K562 (cell line): ENCODE data around the gene STAM2. TPM values are rescaled to one million over a fixed set of nuclear protein-coding genes. Genes with fewer than 3 reads are reported as not detected.
"Not testable (repeated sequence)": the region's sequence is repeated elsewhere in the genome, so short reads cannot be mapped to it uniquely, and the experiment has no call there.

Source experiments
- ATAC-seq: fragments of 200-7000 bp; cut with Tn5 transposase; 3 replicates; pipeline ENCODE4 v1.9.1; 2020; ENCODE audit warnings: moderate library complexity
- BruUV-seq: library from RNA; stranded (reverse); fragments of 400-500 nt; replicated peaks from 2 replicates; lab custom pipeline; 2021; lab: Mats Ljungman, UMichigan
- CTCF ChIA-PET: fragments of 300-600 bp; formaldehyde crosslinking; extraction: SDS; loops from one replicate; lab custom pipeline; 2021; ENCODE audit warnings: low intra/inter-chr PET ratio; lab: Yijun Ruan, JAX
- POLR2A ChIA-PET: fragments of 300-600, 350-650 bp; sonication (Branson Sonifier 250); formaldehyde crosslinking; extraction: SDS; loops from one replicate; lab custom pipeline; 2021; ENCODE audit warnings: antibody characterized with exemption, inconsistent platforms; lab: Yijun Ruan, JAX
- DNase-seq, 4 experiments: peaks; one replicate each; pipeline versions ENCODE4 v3.0.0 to v3.0.0-alpha.2; 2011 to 2018; ENCODE audit warnings: low spot score in 3 of 4, mixed read lengths in 3 of 4; ENCODE audit errors: extremely low read depth in 1 of 4
- FAIRE-seq: peaks from 2 replicates; lab custom pipeline; 2011; peaks lifted over from hg19 to GRCh38; lab: Jason Lieb, UNC
- H2AFZ ChIP-seq: 2 replicates; pipeline ENCODE4 v1.6.0; 2011; ENCODE audit warnings: low read depth, low read length, control low read depth, inconsistent platforms
- H3K27ac ChIP-seq: fragments of 200-600 bp; 3 replicates; pipeline ENCODE4 v1.8.0; 2011; ENCODE audit warnings: low read depth, mild to moderate bottlenecking, control low read depth, inconsistent platforms, low read length, moderate library complexity, mixed read lengths; ENCODE audit errors: extremely low read depth
- H3K27me3 ChIP-seq, 2 experiments: fragments of 300-600 bp in 1 of 2; 2 replicates in 1 of 2; 3 replicates in 1 of 2; pipeline versions ENCODE4 v1.6.0 to v1.8.0; 2011; ENCODE audit warnings: inconsistent platforms in 2 of 2, low read length in 2 of 2, mild to moderate bottlenecking in 1 of 2, mixed read lengths in 1 of 2, moderate library complexity in 1 of 2; ENCODE audit not compliant: control insufficient read depth in 2 of 2, insufficient read depth in 2 of 2
- H3K36me3 ChIP-seq: fragments of 300-600 bp; 3 replicates; pipeline ENCODE4 v1.8.0; 2011; ENCODE audit warnings: mild to moderate bottlenecking, low read length, inconsistent platforms; ENCODE audit not compliant: control insufficient read depth, insufficient read depth
- H3K4me1 ChIP-seq, 2 experiments: fragments of 200-600 bp in 1 of 2; replicated peaks in 1 of 2; 2 replicates in 1 of 2; 3 replicates in 1 of 2; pipeline versions ENCODE4 v1.5.1 to v1.8.0; 2011; ENCODE audit warnings: inconsistent platforms in 2 of 2, low read length in 2 of 2, mild to moderate bottlenecking in 1 of 2, mixed read lengths in 1 of 2, moderate library complexity in 1 of 2; ENCODE audit not compliant: control insufficient read depth in 2 of 2, insufficient read depth in 2 of 2
- H3K4me2 ChIP-seq: 2 replicates; pipeline ENCODE4 v1.6.1; 2011; ENCODE audit warnings: low read length, control low read depth, inconsistent platforms, mixed read lengths; ENCODE audit not compliant: insufficient read depth
- H3K4me3 ChIP-seq: fragments of 200-600 bp; sonication (generic), shearing (Covaris generic); 2 replicates; pipeline ENCODE4 v1.5.1; 2016; ENCODE audit warnings: control low read depth, inconsistent platforms
- H3K79me2 ChIP-seq: fragments of 200-600 bp; 3 replicates; pipeline ENCODE4 v1.8.0; 2011; ENCODE audit warnings: low read length, inconsistent platforms; ENCODE audit not compliant: control insufficient read depth, insufficient read depth
- H3K9ac ChIP-seq, 2 experiments: 2 replicates each; pipeline versions ENCODE4 v1.6.0 to v1.6.1; 2011; ENCODE audit warnings: low read depth in 2 of 2, low read length in 2 of 2, control low read depth in 1 of 2, inconsistent platforms in 1 of 2, mild to moderate bottlenecking in 1 of 2, mixed read lengths in 1 of 2; ENCODE audit not compliant: insufficient read depth in 1 of 2
- H3K9me1 ChIP-seq: one replicate; pipeline ENCODE4 v1.6.0; 2011; ENCODE audit warnings: inconsistent platforms, mild to moderate bottlenecking, low read length, moderate library complexity; ENCODE audit not compliant: control insufficient read depth, insufficient read depth
- H3K9me3 ChIP-seq: replicated peaks from 2 replicates; pipeline ENCODE4 v1.5.1; 2011; ENCODE audit warnings: low read depth, low read length, inconsistent platforms; ENCODE audit not compliant: control insufficient read depth, insufficient read depth
- H4K20me1 ChIP-seq: replicated peaks from 2 replicates; pipeline ENCODE4 v1.6.1; 2011; ENCODE audit warnings: low read length, inconsistent platforms, mixed read lengths; ENCODE audit not compliant: control insufficient read depth, insufficient read depth
- CBX2 ChIP-seq: fragments of 200-600 bp; sonication (generic); IDR thresholded peaks from one replicate; pipeline ENCODE4 v1.6.1; 2012; ENCODE audit warnings: mild to moderate bottlenecking, low read length, inconsistent platforms; ENCODE audit not compliant: insufficient read depth, poor library complexity, severe bottlenecking
- STAT5A ChIP-seq: IDR thresholded peaks from 2 replicates; pipeline ENCODE4 v1.6.1; 2012; ENCODE audit warnings: low read length, inconsistent platforms, borderline replicate concordance
- ZBTB49 ChIP-seq: sonication (generic); formaldehyde crosslinking; IDR thresholded peaks from 2 replicates; pipeline ENCODE4 v1.8.0; 2022; ENCODE audit warnings: missing genetic modification reagents, mild to moderate bottlenecking, borderline replicate concordance
- ZNF707 ChIP-seq: fragments of 250-450 bp; sonication (Bioruptor Pico); conservative IDR thresholded peaks from 2 replicates; pipeline ENCODE4 v1.8.0; 2022; ENCODE audit warnings: inconsistent platforms, mild to moderate bottlenecking, moderate library complexity
- ZNF75A ChIP-seq: fragments of 450-650 bp; formaldehyde crosslinking; IDR thresholded peaks from 2 replicates; pipeline ENCODE4 v1.4.0; 2020; ENCODE audit warnings: mild to moderate bottlenecking
- ZNF764 ChIP-seq: fragments of 250-450 bp; sonication (Bioruptor Pico); IDR thresholded peaks from 2 replicates; pipeline ENCODE4 v1.4.0; 2020; ENCODE audit warnings: low read depth, mild to moderate bottlenecking, moderate library complexity
- WGBS: fragments of 100-300 bp; shearing (Covaris generic); methylation state at CpG from one replicate; pipeline ENCODE4 v1.1.6; 2016; ENCODE audit warnings: low coverage, mixed read lengths; ENCODE audit not compliant: insufficient coverage; ENCODE audit errors: missing lambda C conversion rate; 5-methylcytosine and 5-hydroxymethylcytosine counted together
- in situ Hi-C: fragments of 300-500 bp; cut with MboI; formaldehyde crosslinking; loops from 4 replicates; pipeline ENCODE4 v1.15.0; 2018; ENCODE audit warnings: inconsistent platforms, mixed read lengths
- intact Hi-C: fragments of 100-400 bp; cut with micrococcal nuclease; formaldehyde crosslinking; loops from 2 replicates; pipeline ENCODE4 v1.14.2; 2022
- polyA plus RNA-seq, 8 experiments: library from polyadenylated mRNA; depleted of rRNA in 4 of 8; stranded (reverse) in 5 of 8; unstranded in 3 of 8; fragments of >200 nt; fragmentation: Nextera tagmentation in 2 of 8; fragmentation: Illumina TruSeq in 1 of 8; extraction: Ambion mirVana in 2 of 8; extraction: Trizol in 1 of 8; gene quantifications; 2 replicates each; pipeline versions ENCODE4 v1.2.1 to v1.2.3, GENCODE V29; 2011 to 2014; ENCODE audit warnings: inconsistent platforms in 1 of 8, missing spikeins in 1 of 8
- total RNA-seq, 7 experiments: library from RNA; depleted of rRNA in 6 of 7; stranded (reverse); fragments of >200 nt in 6 of 7; fragmentation: Illumina TruSeq in 2 of 7; extraction: Trizol in 2 of 7; gene quantifications; 2 replicates each; pipeline versions ENCODE4 v1.2.1 to v1.2.3, GENCODE V29; 2011 to 2021; ENCODE audit warnings: low replicate concordance in 1 of 7

STAM2 gene
- total and polyA plus RNA-seq, 9 of the 15 experiments (the other 6 are each of a cell fraction or from before 2014, with no cell fraction given): 4.5 to 13.9 (median 8.7) TPM

- no peak overlapping the region for H3K4me2 ChIP-seq
- H3K4me1 ChIP-seq: peaks cover 5 to 8% of the 10 kb centered on the region in 2 experiments; a peak in 4 of 5 replicates
- no peaks in the 10 kb centered on the region for H4K20me1 ChIP-seq
- POLR2A ChIA-PET: no interaction called here
- no peak overlapping the region for H2AFZ ChIP-seq
- no peak overlapping the region for H3K4me3 ChIP-seq
- peaks cover 23% of the 10 kb centered on the region for H3K79me2 ChIP-seq
- TF ChIP-seq ZNF75A (CRISPR knock-in tag) (no peak), ZNF764 (CRISPR knock-in tag) (no peak), STAT5A (no peak), CBX2 (no peak), ZBTB49 (no peak), ZNF707 (CRISPR knock-in tag) (no peak)
- TF ChIP-seq, all 486 proteins: peak for 0
- intact Hi-C loops: no loop called here
- Histone ChIP-seq H3K27ac (no peak overlapping the region), H3K9me1 (no peaks in the 10 kb centered on the region), H3K36me3 (no peaks in the 10 kb centered on the region), H3K9ac (no peak overlapping the region), H3K9me3 (no peaks in the 10 kb centered on the region), H3K27me3 (no peaks in the 10 kb centered on the region)
- WGBS: 84% methylated on average over 7 of the region's 7 CpGs
- in situ Hi-C loops: no loop called here
- FAIRE-seq (no peak), DNase-seq (no peak), ATAC-seq (no peak)
- no TSS peak for BruUV-seq
- CTCF ChIA-PET: no interaction called here
Observed at GRCh38 chr2:152165306-152165705, 10.3 kb downstream of the STAM2 start.

- H3K4me1 ChIP-seq, H2AFZ ChIP-seq, POLR2A ChIA-PET, H3K27me3 ChIP-seq, BruUV-seq, H3K36me3 ChIP-seq, H4K20me1 ChIP-seq, in situ Hi-C loops, DNase-seq, FAIRE-seq, ATAC-seq, H3K27ac ChIP-seq, H3K4me2 ChIP-seq, intact Hi-C loops, H3K9ac ChIP-seq, H3K4me3 ChIP-seq, H3K9me1 ChIP-seq, H3K9me3 ChIP-seq, CTCF ChIA-PET: not testable (repeated sequence)
- H3K79me2 ChIP-seq: peaks cover 20% of the 10 kb centered on the region
- 45% methylated on average over 5 of the region's 5 CpGs for WGBS
Observed at GRCh38 chr2:152163669-152164068, 11.9 kb downstream of the STAM2 start.
